Nucleus accumbens (tissue), 56 donors: ENCODE results near the gene MYB.

ENCODE experiments used
- DNase-seq, 56 donors: peaks; one replicate each; lab custom pipeline; 2025; lab: John Stamatoyannopoulos, UW

The MYB gene

GRCh38 chr6:135183532-135184440 is 2.7 kb downstream of the MYB start:
- DNase-seq, result peak in 8 of 56 donors; percentile 5 to 31 (median 16)

- no peak for DNase-seq
These were observed 4.4 kb downstream of the MYB start for GRCh38 chr6:135185483-135185882.

- DNase-seq, result no peak
These were observed 5.1 kb downstream of the MYB start for GRCh38 chr6:135186255-135186654.

- DNase-seq, result no peak
These were observed 6.3 kb downstream of the MYB start for GRCh38 chr6:135187372-135187771.

GRCh38 chr6:135188718-135189117 is 7.6 kb downstream of the MYB start:
- no peak for DNase-seq

- no peak for DNase-seq
These were observed 8.2 kb downstream of the MYB start for GRCh38 chr6:135189344-135189743.

- no peak for DNase-seq
These were observed 10.6 kb downstream of the MYB start for GRCh38 chr6:135191508-135192255.

- DNase-seq, result no peak
These were observed 11.4 kb downstream of the MYB start for GRCh38 chr6:135192256-135193174.

GRCh38 chr6:135193221-135193620 is 12.1 kb downstream of the MYB start:
- no peak for DNase-seq

- DNase-seq, result no peak
These were observed 13.9 kb downstream of the MYB start for GRCh38 chr6:135195041-135195440.

- DNase-seq, result no peak
These were observed 14.4 kb downstream of the MYB start for GRCh38 chr6:135195522-135195921.

GRCh38 chr6:135196739-135197510 is 15.8 kb downstream of the MYB start:
- DNase-seq, result no peak

GRCh38 chr6:135202836-135203235 is 21.7 kb downstream of the MYB start:
- no peak for DNase-seq

- DNase-seq, result no peak
These were observed 23.8 kb downstream of the MYB start for GRCh38 chr6:135204951-135205350.

GRCh38 chr6:135209803-135210202 is 28.7 kb downstream of the MYB start:
- DNase-seq, result no peak

- no peak for DNase-seq
These were observed 29.7 kb downstream of the MYB start for GRCh38 chr6:135210632-135211305.

- DNase-seq, result no peak
These were observed 30.2 kb downstream of the MYB start for GRCh38 chr6:135211306-135211702.

- DNase-seq, result no peak
These were observed 31.1 kb downstream of the MYB start for GRCh38 chr6:135212020-135212806.
